D721Med (cell line): ENCODE measurements around the gene HYDIN.
"Not testable (repeated sequence)": the region's sequence is repeated elsewhere in the genome, so short reads cannot be mapped to it uniquely, and the experiment has no call there.

Experiments used
- DNase-seq: peaks from one replicate; pipeline ENCODE4 v3.0.0; 2011; ENCODE audit warnings: low spot score; ENCODE audit not compliant: insufficient read length
- FAIRE-seq: peaks from 2 replicates; lab custom pipeline; 2011; peaks lifted over from hg19 to GRCh38; lab: Jason Lieb, UNC
- CTCF ChIP-seq: IDR thresholded peaks from 2 replicates; pipeline ENCODE4 v1.5.1; 2012; ENCODE audit warnings: mild to moderate bottlenecking, control low read depth; ENCODE audit not compliant: insufficient read depth; ENCODE audit errors: missing control alignments

Gene HYDIN

GRCh38 chr16:70999735-71000134 is 230.8 kb downstream of the HYDIN start:
- DNase-seq, FAIRE-seq: not testable (repeated sequence)
- TF ChIP-seq CTCF = peak; percentile 39

GRCh38 chr16:70995799-70996198 is 234.7 kb downstream of the HYDIN start:
- FAIRE-seq, DNase-seq: not testable (repeated sequence)

DNA sequence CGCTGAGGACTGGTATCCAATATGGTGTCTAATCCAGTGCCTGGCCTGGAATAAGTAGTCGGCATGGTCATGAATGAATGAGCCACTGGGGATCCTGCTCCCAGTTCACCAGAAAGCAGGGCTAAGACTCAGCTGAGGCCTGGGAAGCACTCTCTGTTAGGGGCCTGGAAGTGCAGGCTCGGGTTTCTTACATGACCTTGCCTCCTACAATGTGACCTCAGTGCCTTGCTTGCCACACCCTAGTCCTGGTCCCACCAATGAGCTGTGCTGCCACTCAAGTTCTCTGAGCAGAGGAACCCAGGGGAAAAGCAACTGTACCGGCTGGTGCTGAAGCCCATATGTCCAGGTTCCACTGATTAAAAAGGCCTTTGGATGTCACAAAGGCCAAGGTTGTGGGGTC is 238.0 kb downstream of the HYDIN start:
- not testable (repeated sequence) for FAIRE-seq, DNase-seq

GRCh38 chr16:70987019-70987715 is 243.4 kb downstream of the HYDIN start:
- DNase-seq, FAIRE-seq: not testable (repeated sequence)

- DNase-seq, FAIRE-seq: not testable (repeated sequence)
Observed at GRCh38 chr16:70984675-70985074, 245.8 kb downstream of the HYDIN start.

- not testable (repeated sequence) for DNase-seq, FAIRE-seq
Observed at GRCh38 chr16:70968332-70968731, 262.2 kb downstream of the HYDIN start.

DNA sequence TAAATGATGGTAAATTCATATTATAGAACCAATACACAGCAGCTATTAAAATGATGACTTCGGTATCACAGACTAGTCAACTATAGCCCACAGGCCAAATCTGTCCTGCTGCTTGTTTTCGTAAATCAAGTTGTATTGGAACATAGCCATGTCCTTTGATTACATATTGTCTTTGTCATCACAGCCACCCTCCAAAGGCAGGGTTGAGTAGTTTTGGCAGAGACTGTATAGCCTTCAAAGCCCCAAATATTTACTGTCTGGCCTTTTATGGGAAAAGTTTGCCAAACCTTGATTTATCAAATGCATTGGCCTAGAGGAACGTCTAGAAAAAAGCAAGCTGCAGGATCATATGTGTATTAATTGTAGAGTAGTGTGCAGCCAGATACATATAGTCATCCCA is 270.4 kb downstream of the HYDIN start:
- not testable (repeated sequence) for FAIRE-seq, DNase-seq

DNA sequence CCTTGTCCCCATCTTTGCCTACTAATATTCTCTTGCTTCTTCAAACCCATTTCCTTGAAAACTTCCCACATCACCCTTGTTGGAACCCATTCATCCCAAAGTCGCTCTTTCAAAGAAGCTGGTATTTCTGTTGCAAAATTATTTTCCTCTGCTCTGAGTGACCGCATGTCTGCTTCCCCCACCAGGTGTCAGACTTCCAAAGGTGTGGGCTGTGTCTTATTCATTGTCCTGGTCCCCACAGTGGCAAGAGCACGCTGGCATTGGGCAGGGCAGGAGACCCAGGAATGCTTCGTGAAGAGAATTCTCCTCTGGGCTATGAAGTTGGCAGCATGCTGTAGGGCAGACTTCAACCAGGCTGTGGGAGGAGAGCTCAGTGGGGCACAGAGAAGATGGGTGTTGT is 275.6 kb downstream of the HYDIN start:
- not testable (repeated sequence) for DNase-seq, FAIRE-seq

DNA sequence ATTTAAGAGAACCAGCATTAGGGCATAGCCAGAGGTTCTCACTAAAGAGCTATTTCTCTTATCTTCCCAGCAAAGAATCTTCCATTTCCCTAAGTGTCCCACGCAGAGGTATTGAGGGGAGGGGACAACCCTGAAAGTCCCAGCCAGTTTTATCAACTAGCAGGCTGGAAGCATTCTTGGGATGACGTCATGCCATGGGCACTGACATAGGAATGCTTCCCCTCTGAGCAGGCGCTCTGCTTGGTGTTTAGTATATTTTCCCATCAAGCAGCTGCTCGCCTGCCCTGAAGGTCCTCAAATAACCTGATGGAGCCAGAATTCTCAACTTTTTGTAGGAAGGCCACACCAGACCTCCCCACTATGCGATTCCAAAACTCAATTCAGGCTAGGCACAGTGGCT is 276.7 kb downstream of the HYDIN start:
- not testable (repeated sequence) for FAIRE-seq, DNase-seq

- DNase-seq, FAIRE-seq: not testable (repeated sequence)
Observed at GRCh38 chr16:70943551-70943950, 287.0 kb downstream of the HYDIN start.

DNA sequence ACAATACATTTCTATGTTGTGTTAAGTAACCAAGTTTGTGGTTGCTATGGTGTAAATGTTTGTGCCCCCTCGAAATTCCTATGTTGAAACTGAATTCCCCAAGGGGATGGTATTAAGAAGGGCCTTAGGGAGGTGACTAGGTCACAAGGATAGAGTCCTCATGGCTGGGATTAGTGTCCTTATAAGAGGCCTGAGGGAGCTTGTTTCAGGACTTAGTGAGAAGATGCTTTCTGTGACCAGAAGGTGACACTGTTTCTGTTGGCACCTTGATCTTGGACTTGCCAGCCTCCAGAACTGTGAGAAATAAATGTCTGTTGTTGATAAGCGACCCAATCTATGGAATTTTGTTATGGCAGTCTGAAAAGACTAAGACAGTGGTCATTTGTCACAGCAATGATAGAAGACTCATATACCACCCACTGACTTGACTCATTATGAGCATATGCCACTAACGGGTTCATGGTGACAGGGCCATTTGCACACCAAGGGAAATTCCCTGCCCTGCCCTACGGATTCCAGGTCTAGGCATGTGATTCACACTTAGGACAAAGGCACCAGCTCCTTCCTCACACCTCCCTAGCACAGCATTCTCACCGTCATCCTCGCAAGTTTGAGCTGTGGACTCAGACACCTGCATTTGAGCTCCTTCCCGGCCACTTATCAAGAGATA is 290.7 kb downstream of the HYDIN start:
- not testable (repeated sequence) for DNase-seq, FAIRE-seq

GRCh38 chr16:70936781-70937525 is 293.6 kb downstream of the HYDIN start:
- not testable (repeated sequence) for DNase-seq, FAIRE-seq

- not testable (repeated sequence) for DNase-seq, FAIRE-seq
Observed at GRCh38 chr16:70935325-70935724, 295.2 kb downstream of the HYDIN start.

GRCh38 chr16:70933746-70934145 is 296.8 kb downstream of the HYDIN start:
- not testable (repeated sequence) for DNase-seq, FAIRE-seq

- not testable (repeated sequence) for FAIRE-seq, DNase-seq
Observed at GRCh38 chr16:70930757-70931156, 299.8 kb downstream of the HYDIN start.

GRCh38 chr16:70922164-70922563 is 308.4 kb downstream of the HYDIN start:
- FAIRE-seq, DNase-seq: not testable (repeated sequence)

DNA sequence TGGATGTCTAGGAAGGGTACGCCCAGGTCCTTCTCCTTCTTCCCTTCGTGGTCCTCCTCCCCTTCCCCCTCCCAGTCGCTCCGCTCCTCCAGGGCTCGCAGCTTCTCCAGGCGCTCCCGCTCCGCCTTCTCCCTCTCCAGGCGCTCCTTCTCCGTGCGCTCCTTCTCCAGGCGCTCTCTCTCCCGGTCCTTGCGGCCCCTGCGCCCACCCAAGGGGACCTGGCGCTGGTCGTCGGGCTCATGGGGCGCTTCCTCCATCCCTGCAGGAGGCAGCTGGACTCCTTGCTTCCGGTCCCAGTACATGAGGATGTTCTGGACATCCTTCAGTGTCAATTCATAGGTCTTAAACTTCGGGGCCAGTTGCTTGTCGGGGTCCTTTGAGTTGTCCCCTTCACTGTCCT is 309.9 kb downstream of the HYDIN start:
- not testable (repeated sequence) for FAIRE-seq, DNase-seq

DNA sequence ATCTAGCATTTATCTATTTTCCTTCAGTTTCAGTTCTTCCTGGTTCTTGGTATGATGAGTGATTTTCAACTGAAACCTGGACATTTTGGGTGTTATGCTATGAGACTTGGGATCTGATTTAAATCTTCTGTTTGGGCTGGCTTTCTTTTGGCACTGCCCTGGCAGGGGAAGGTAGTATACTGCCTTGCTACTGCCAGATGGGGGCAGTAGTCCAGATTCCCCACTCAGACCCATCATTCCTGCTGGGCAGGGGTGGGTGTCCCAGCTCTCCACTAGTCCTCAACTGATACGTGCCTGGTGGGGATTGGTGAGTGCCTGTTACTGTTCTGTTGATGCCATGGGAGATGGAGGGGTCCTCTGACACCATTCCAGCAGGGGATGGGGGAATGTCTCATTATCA is 342.3 kb downstream of the HYDIN start:
- DNase-seq, FAIRE-seq: not testable (repeated sequence)

DNA sequence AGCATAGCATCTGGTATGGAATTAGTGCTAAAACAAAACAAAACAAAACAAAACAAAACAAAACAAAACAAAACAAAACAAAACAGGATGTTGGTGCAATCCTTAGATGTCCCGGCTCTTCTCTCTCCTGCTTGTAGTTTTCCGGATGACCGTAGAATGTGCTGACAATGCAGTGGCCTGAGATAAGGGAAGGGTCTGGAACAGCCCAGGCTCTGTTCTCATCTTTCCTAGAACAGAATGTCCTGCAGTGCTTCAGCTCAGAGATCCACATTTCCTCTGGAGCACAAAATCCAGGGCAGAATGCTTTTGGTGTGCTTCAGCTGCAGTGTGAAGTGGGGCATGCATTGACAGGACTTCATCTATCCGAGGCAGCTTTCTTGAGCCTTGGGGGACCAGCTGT is 345.9 kb downstream of the HYDIN start:
- not testable (repeated sequence) for DNase-seq, FAIRE-seq
